DOHH2 (cell line): ENCODE results near the gene IL22RA1.
A peak's percentile ranks its signal among the peaks of the same experiment; 100 is the strongest.

Experiments used
- H3F3A ChIP-seq: fragments of 200-600 bp; sonication (generic), shearing (Covaris generic); 2 replicates; pipeline ENCODE4 v1.6.0; 2016; ENCODE audit warnings: antibody characterized with exemption, mild to moderate bottlenecking; ENCODE audit not compliant: control insufficient read depth, insufficient read depth
- H3K27ac ChIP-seq: fragments of 200-600 bp; sonication (generic); 2 replicates; pipeline ENCODE4 v1.5.1; 2014; ENCODE audit warnings: low read depth, mild to moderate bottlenecking, low read length, moderate library complexity
- H3K27me3 ChIP-seq: fragments of 200-600 bp; sonication (generic); 2 replicates; pipeline ENCODE4 v1.6.1; 2014; ENCODE audit warnings: mild to moderate bottlenecking, low read length, mixed read lengths; ENCODE audit not compliant: control insufficient read depth
- H3K36me3 ChIP-seq: fragments of 200-600 bp; sonication (generic); 2 replicates; pipeline ENCODE4 v1.6.1; 2014; ENCODE audit warnings: mild to moderate bottlenecking, low read length, moderate library complexity, mixed read lengths; ENCODE audit not compliant: control insufficient read depth
- H3K4me1 ChIP-seq: fragments of 200-600 bp; sonication (generic); 2 replicates; pipeline ENCODE4 v1.6.1; 2014; ENCODE audit warnings: mild to moderate bottlenecking, low read length, mixed read lengths; ENCODE audit not compliant: control insufficient read depth
- H3K4me2 ChIP-seq: fragments of 200-600 bp; sonication (generic); 2 replicates; pipeline ENCODE4 v1.6.0; 2014; ENCODE audit warnings: mild to moderate bottlenecking, low read length, moderate library complexity
- H3K4me3 ChIP-seq: fragments of 200-600 bp; sonication (generic); 2 replicates; pipeline ENCODE4 v1.5.1; 2014; ENCODE audit warnings: mild to moderate bottlenecking, low read length, mixed read lengths
- H3K79me2 ChIP-seq: fragments of 200-600 bp; sonication (generic); 2 replicates; pipeline ENCODE4 v1.6.1; 2014; ENCODE audit warnings: mild to moderate bottlenecking, low read length, mixed read lengths; ENCODE audit not compliant: control insufficient read depth
- H3K9me2 ChIP-seq: fragments of 200-600 bp; sonication (generic); replicated peaks from 2 replicates; pipeline ENCODE4 v1.6.1; 2014; ENCODE audit warnings: mild to moderate bottlenecking, low read length, mixed read lengths; ENCODE audit not compliant: control insufficient read depth
- H3K9me3 ChIP-seq: fragments of 200-600 bp; sonication (generic); 2 replicates; pipeline ENCODE4 v1.6.1; 2014; ENCODE audit warnings: antibody characterized with exemption, low read length, mixed read lengths; ENCODE audit not compliant: control insufficient read depth, insufficient read depth
- H4K20me1 ChIP-seq: fragments of 200-600 bp; sonication (generic); 2 replicates; pipeline ENCODE4 v1.6.0; 2014; ENCODE audit warnings: low read depth, mild to moderate bottlenecking, antibody characterized with exemption, low read length, moderate library complexity; ENCODE audit not compliant: control insufficient read depth, insufficient read depth
- CTCF ChIP-seq: fragments of 200-600 bp; sonication (generic); IDR thresholded peaks from one replicate; pipeline ENCODE4 v1.5.1; 2014; ENCODE audit warnings: antibody characterized with exemption, mild to moderate bottlenecking, low read depth, low read length; ENCODE audit not compliant: poor library complexity, severe bottlenecking
- EZH2phosphoT487 ChIP-seq: fragments of 200-600 bp; sonication (generic); IDR thresholded peaks from 2 replicates; pipeline ENCODE4 v1.6.1; 2017; ENCODE audit warnings: borderline replicate concordance, mild to moderate bottlenecking, antibody characterized with exemption, low read length, moderate library complexity, mixed read lengths

Gene IL22RA1

DNA sequence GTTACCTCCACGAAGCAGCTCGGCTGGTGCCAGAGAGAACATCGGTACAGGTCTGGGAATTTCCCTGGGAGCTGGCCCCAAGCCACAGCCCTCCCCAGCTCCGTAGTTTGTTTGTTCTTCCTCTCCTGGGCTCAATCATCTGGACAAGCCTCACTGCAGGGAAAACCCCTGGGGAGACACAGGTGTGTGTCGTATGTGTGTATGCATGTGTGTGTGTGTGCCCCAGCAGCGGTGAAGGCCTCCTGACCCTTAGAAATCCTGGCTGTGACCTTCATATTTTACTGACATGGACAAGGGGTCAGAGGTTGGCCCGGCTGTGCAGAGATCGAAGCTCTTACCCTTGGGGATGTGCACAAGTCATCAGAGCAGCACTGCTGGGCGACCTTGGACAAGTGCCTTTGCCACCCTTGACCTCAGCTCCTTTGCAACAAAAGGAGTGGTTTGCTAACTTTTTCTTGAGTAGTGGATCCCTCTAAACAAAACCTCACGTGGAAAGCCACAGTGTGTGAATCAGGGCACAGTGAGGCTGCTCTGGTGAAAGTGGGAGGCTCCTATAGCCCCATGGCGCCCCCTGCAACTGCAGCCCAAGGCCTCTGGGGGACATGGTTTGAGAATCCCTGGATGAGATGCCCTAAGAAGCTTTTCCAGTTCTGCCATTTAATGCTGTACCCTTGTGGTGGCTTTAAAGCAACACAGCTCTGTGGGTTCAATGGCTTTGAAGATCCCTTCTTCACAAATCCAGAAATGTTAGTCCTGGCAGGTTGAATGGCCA, 12.3 kb upstream of the IL22RA1 start:
- H3K4me2 ChIP-seq: peak overlapping the region; percentile 98
- H3K27ac ChIP-seq: peak overlapping the region; percentile 96
- H4K20me1 ChIP-seq: no peaks in the 10 kb centered on the region
- H3K79me2 ChIP-seq: peaks cover 45% of the 10 kb centered on the region
- no peaks in the 10 kb centered on the region for H3K27me3 ChIP-seq
- H3K9me3 ChIP-seq: no peaks in the 10 kb centered on the region
- TF ChIP-seq EZH2phosphoT487 (no peak), CTCF (peak; percentile 81)
- no peaks in the 10 kb centered on the region for H3K9me2 ChIP-seq
- H3F3A ChIP-seq: peaks cover 22% of the 10 kb centered on the region
- peak overlapping the region; percentile 75 for H3K4me3 ChIP-seq
- H3K4me1 ChIP-seq: peaks cover 54% of the 10 kb centered on the region
- peaks cover 62% of the 10 kb centered on the region for H3K36me3 ChIP-seq

- Histone ChIP-seq H3K79me2 (peaks cover 45% of the 10 kb centered on the region), H3K27me3 (no peaks in the 10 kb centered on the region), H3K27ac (peak overlapping the region; percentile 96), H3K9me3 (no peaks in the 10 kb centered on the region), H3K9me2 (no peaks in the 10 kb centered on the region), H3K4me1 (peaks cover 61% of the 10 kb centered on the region), H4K20me1 (no peaks in the 10 kb centered on the region), H3K4me2 (peak overlapping the region; percentile 98), H3K36me3 (peaks cover 53% of the 10 kb centered on the region), H3K4me3 (peak overlapping the region; percentile 75), H3F3A (peaks cover 20% of the 10 kb centered on the region)
- no peak for TF ChIP-seq EZH2phosphoT487
- no peak for TF ChIP-seq CTCF
Observed at GRCh38 chr1:24154215-24154614, 11.3 kb upstream of the IL22RA1 start.

GRCh38 chr1:24152631-24153494, 9.9 kb upstream of the IL22RA1 start:
- TF ChIP-seq EZH2phosphoT487 (no peak), CTCF (peak; percentile 26)
- Histone ChIP-seq H3K27ac (peak overlapping the region; percentile 96), H3K9me2 (no peaks in the 10 kb centered on the region), H3K4me1 (peaks cover 61% of the 10 kb centered on the region), H3F3A (peaks cover 18% of the 10 kb centered on the region), H3K79me2 (peaks cover 45% of the 10 kb centered on the region), H3K27me3 (no peaks in the 10 kb centered on the region), H4K20me1 (no peaks in the 10 kb centered on the region), H3K36me3 (peaks cover 40% of the 10 kb centered on the region), H3K9me3 (no peaks in the 10 kb centered on the region), H3K4me2 (peak overlapping the region; percentile 98), H3K4me3 (peak overlapping the region; percentile 75)
